WTC11 (cell line): ENCODE results near the gene CD59.

Experiments used
- CREB1 ChIP-seq: sonication (generic); formaldehyde crosslinking; IDR thresholded peaks from 2 replicates; pipeline ENCODE4 v1.8.0; 2023; ENCODE audit warnings: mild to moderate bottlenecking, missing genetic modification reagents
- CTCF ChIP-seq: fragments of 200-600 bp; IDR thresholded peaks from 2 replicates; pipeline ENCODE4 v1.8.0; 2022; ENCODE audit warnings: antibody characterized with exemption
- E2F4 ChIP-seq: sonication (generic); formaldehyde crosslinking; IDR thresholded peaks from 2 replicates; pipeline ENCODE4 v1.8.1; 2022; ENCODE audit warnings: low read depth, mild to moderate bottlenecking, moderate library complexity, missing genetic modification reagents, borderline replicate concordance
- ETV6 ChIP-seq: sonication (generic); formaldehyde crosslinking; IDR thresholded peaks from 2 replicates; pipeline ENCODE4 v1.8.1; 2022; ENCODE audit warnings: mild to moderate bottlenecking, missing genetic modification reagents
- FOXP1 ChIP-seq: sonication (generic); formaldehyde crosslinking; IDR thresholded peaks from 2 replicates; pipeline ENCODE4 v1.8.0; 2022; ENCODE audit warnings: missing genetic modification reagents, mild to moderate bottlenecking, moderate library complexity, borderline replicate concordance
- JUN ChIP-seq: sonication (generic); formaldehyde crosslinking; IDR thresholded peaks from 2 replicates; pipeline ENCODE4 v1.8.0; 2023; ENCODE audit warnings: mild to moderate bottlenecking, missing genetic modification reagents
- MAX ChIP-seq: sonication (generic); formaldehyde crosslinking; IDR thresholded peaks from 2 replicates; pipeline ENCODE4 v1.8.0; 2022; ENCODE audit warnings: mild to moderate bottlenecking, missing genetic modification reagents
- PREB ChIP-seq: sonication (generic); formaldehyde crosslinking; IDR thresholded peaks from 2 replicates; pipeline ENCODE4 v1.8.1; 2022; ENCODE audit warnings: mild to moderate bottlenecking, missing genetic modification reagents, moderate library complexity, borderline replicate concordance
- ZNF532 ChIP-seq: fragments of 250-450 bp; sonication (Bioruptor Pico); IDR thresholded peaks from 2 replicates; pipeline ENCODE4 v1.9.0; 2021; ENCODE audit warnings: mild to moderate bottlenecking, borderline replicate concordance

GRCh38 chr11:33657757-33658156 is 78.5 kb downstream of the CD59 start:
- no peak for TF ChIP-seq CTCF
- TF ChIP-seq ETV6 (CRISPR knock-in tag) = no peak
- TF ChIP-seq ZNF532 = no peak
- TF ChIP-seq E2F4 (CRISPR knock-in tag) = no peak
- no peak for TF ChIP-seq CREB1 (CRISPR knock-in tag)
- TF ChIP-seq FOXP1 (CRISPR knock-in tag) = no peak
- no peak for TF ChIP-seq JUN (CRISPR knock-in tag)
- no peak for TF ChIP-seq MAX (CRISPR knock-in tag)
- TF ChIP-seq PREB (CRISPR knock-in tag) = no peak
